ENCODE measurements around the gene ZDHHC22.

ZDHHC22 gene

GRCh38 chr14:77148510-77149231 lies 7.1 kb upstream of the ZDHHC22 start:
- in situ Hi-C loops (cut with HindIII; ENCODE audit: low sequenced_read_pairs), result no loop called here
- DNase-seq (ENCODE audit: low read depth), result no peak
- TF ChIP-seq CTCF (IDR thresholded peaks at IDR 0.05; ENCODE audit: low read depth, low read length, missing control alignments), result no peak
- H3K4me3 ChIP-seq (ENCODE audit: low read depth, low read length), result no peak overlapping the region

- TF ChIP-seq CTCF (IDR thresholded peaks at IDR 0.05; ENCODE audit: low read depth, low read length, missing control alignments), result no peak
- in situ Hi-C loops (cut with HindIII; ENCODE audit: low sequenced_read_pairs), result no loop called here
- H3K4me3 ChIP-seq (ENCODE audit: low read depth, low read length), result no peak overlapping the region
- no peak for DNase-seq (ENCODE audit: low read depth)
Measured at GRCh38 chr14:77145975-77146740, 4.6 kb upstream of the ZDHHC22 start.

- DNase-seq (ENCODE audit: low read depth), result no peak
Measured at GRCh38 chr14:77144412-77145115, 3.0 kb upstream of the ZDHHC22 start.

GRCh38 chr14:77143071-77143470 lies 1.5 kb upstream of the ZDHHC22 start:
- no peak for DNase-seq (ENCODE audit: low read depth)
- no peak overlapping the region for H3K4me3 ChIP-seq (ENCODE audit: low read depth, low read length)
- in situ Hi-C loops (cut with HindIII; ENCODE audit: low sequenced_read_pairs), result no loop called here
- no peak for TF ChIP-seq CTCF (IDR thresholded peaks at IDR 0.05; ENCODE audit: low read depth, low read length, missing control alignments)

More at GRCh38 chr14:77144412-77145115, 3.0 kb upstream of the ZDHHC22 start:
- in situ Hi-C loops (cut with HindIII; ENCODE audit: low sequenced_read_pairs), result no loop called here
- no peak overlapping the region for H3K4me3 ChIP-seq (ENCODE audit: low read depth, low read length)
- TF ChIP-seq CTCF (IDR thresholded peaks at IDR 0.05; ENCODE audit: low read depth, low read length, missing control alignments), result no peak

GRCh38 chr14:77142005-77142800 lies 612 bp upstream of the ZDHHC22 start:
- in situ Hi-C loops (cut with HindIII; ENCODE audit: low sequenced_read_pairs), result no loop called here
- peak overlapping the region; percentile 31 for H3K4me3 ChIP-seq (ENCODE audit: low read depth, low read length)

More at GRCh38 chr14:77142005-77142800, 612 bp upstream of the ZDHHC22 start:
- TF ChIP-seq CTCF (IDR thresholded peaks at IDR 0.05; ENCODE audit: low read depth, low read length, missing control alignments), result no peak
- DNase-seq (ENCODE audit: low read depth), result no peak
